Neuron (in vitro differentiated cells): ENCODE data around the gene RBM10.

Source experiments
- H2AFZ ChIP-seq: one replicate; pipeline ENCODE4 v1.6.1; 2013; ENCODE audit warnings: low read depth, mild to moderate bottlenecking, inconsistent platforms, low read length, moderate library complexity
- H3K27me3 ChIP-seq: one replicate; pipeline ENCODE4 v1.6.1; 2013; ENCODE audit warnings: low read length; ENCODE audit not compliant: insufficient read depth
- H3K36me3 ChIP-seq: one replicate; pipeline ENCODE4 v1.6.1; 2013; ENCODE audit warnings: low read length; ENCODE audit not compliant: insufficient read depth
- H3K4me1 ChIP-seq: one replicate; pipeline ENCODE4 v1.6.1; 2013; ENCODE audit warnings: low read length; ENCODE audit not compliant: insufficient read depth
- H3K4me3 ChIP-seq: 2 replicates; pipeline ENCODE4 v1.5.1; 2013; ENCODE audit warnings: mild to moderate bottlenecking, low read length, moderate library complexity
- H3K9me3 ChIP-seq: one replicate; pipeline ENCODE4 v1.6.1; 2013; ENCODE audit warnings: low read length

Gene RBM10

GRCh38 chrX:47215291-47215900 lies 70.4 kb downstream of the RBM10 start:
- Histone ChIP-seq H3K9me3 (peaks cover 6% of the 10 kb centered on the region), H2AFZ (no peak overlapping the region), H3K4me1 (peaks cover 25% of the 10 kb centered on the region), H3K4me3 (no peak overlapping the region), H3K36me3 (peaks cover 60% of the 10 kb centered on the region), H3K27me3 (no peaks in the 10 kb centered on the region)

- Histone ChIP-seq H3K4me1 (peaks cover 32% of the 10 kb centered on the region), H2AFZ (no peak overlapping the region), H3K27me3 (no peaks in the 10 kb centered on the region), H3K36me3 (peaks cover 51% of the 10 kb centered on the region), H3K4me3 (no peak overlapping the region), H3K9me3 (peaks cover 6% of the 10 kb centered on the region)
Measured at GRCh38 chrX:47216393-47216925, 71.4 kb downstream of the RBM10 start.

GRCh38 chrX:47217121-47217851 lies 72.3 kb downstream of the RBM10 start:
- H3K36me3 ChIP-seq = peaks cover 47% of the 10 kb centered on the region
- no peak overlapping the region for H2AFZ ChIP-seq
- peak overlapping the region; percentile 33 for H3K4me3 ChIP-seq
- peaks cover 5% of the 10 kb centered on the region for H3K9me3 ChIP-seq
- no peaks in the 10 kb centered on the region for H3K27me3 ChIP-seq
- H3K4me1 ChIP-seq = peaks cover 32% of the 10 kb centered on the region

- peak overlapping the region; percentile 56 for H3K4me3 ChIP-seq
- H3K36me3 ChIP-seq = peaks cover 41% of the 10 kb centered on the region
- peak overlapping the region; percentile 21 for H2AFZ ChIP-seq
- H3K9me3 ChIP-seq = no peaks in the 10 kb centered on the region
- H3K27me3 ChIP-seq = no peaks in the 10 kb centered on the region
- peaks cover 32% of the 10 kb centered on the region for H3K4me1 ChIP-seq
Measured at GRCh38 chrX:47217852-47218279, 72.8 kb downstream of the RBM10 start.

GRCh38 chrX:47218280-47218919 lies 73.4 kb downstream of the RBM10 start, which contains the start of gene CDK16:
TSS of gene CDK16 (plus strand) at chrX:47218681. CDS start at chrX:47223558, 4,877 bp downstream.
- H3K4me1 ChIP-seq = peaks cover 32% of the 10 kb centered on the region

GRCh38 chrX:47218920-47219815 lies 74.1 kb downstream of the RBM10 start:
- Histone ChIP-seq H3K4me1 (peaks cover 32% of the 10 kb centered on the region), H3K36me3 (peaks cover 43% of the 10 kb centered on the region), H3K9me3 (no peaks in the 10 kb centered on the region)

More at GRCh38 chrX:47218280-47218919, 73.4 kb downstream of the RBM10 start, which contains the start of gene CDK16:
- peaks cover 41% of the 10 kb centered on the region for H3K36me3 ChIP-seq
- peak within 1 kb of the TSS; percentile 56 for H3K4me3 ChIP-seq
- no peaks in the 10 kb centered on the region for H3K9me3 ChIP-seq
- no peaks in the 10 kb centered on the region for H3K27me3 ChIP-seq
- peak within 1 kb of the TSS; percentile 21 for H2AFZ ChIP-seq

GRCh38 chrX:47221756-47222155 lies 76.7 kb downstream of the RBM10 start:
- Histone ChIP-seq H3K4me1 (peaks cover 29% of the 10 kb centered on the region), H3K4me3 (no peak overlapping the region), H2AFZ (no peak overlapping the region), H3K36me3 (peaks cover 44% of the 10 kb centered on the region), H3K27me3 (no peaks in the 10 kb centered on the region), H3K9me3 (no peaks in the 10 kb centered on the region)

More at GRCh38 chrX:47218920-47219815, 74.1 kb downstream of the RBM10 start:
- Histone ChIP-seq H3K4me3 (peak overlapping the region; percentile 56), H3K27me3 (no peaks in the 10 kb centered on the region), H2AFZ (peak overlapping the region; percentile 21)

- no peaks in the 10 kb centered on the region for H3K27me3 ChIP-seq
- peaks cover 52% of the 10 kb centered on the region for H3K36me3 ChIP-seq
- H2AFZ ChIP-seq = no peak overlapping the region
- H3K4me3 ChIP-seq = no peak overlapping the region
- peaks cover 20% of the 10 kb centered on the region for H3K4me1 ChIP-seq
- H3K9me3 ChIP-seq = no peaks in the 10 kb centered on the region
Measured at GRCh38 chrX:47222751-47223350, 77.8 kb downstream of the RBM10 start.

- Histone ChIP-seq H3K4me1 (peaks cover 20% of the 10 kb centered on the region), H3K36me3 (peaks cover 58% of the 10 kb centered on the region), H3K27me3 (no peaks in the 10 kb centered on the region), H3K4me3 (no peak overlapping the region), H3K9me3 (no peaks in the 10 kb centered on the region), H2AFZ (no peak overlapping the region)
Measured at GRCh38 chrX:47223476-47224250, 78.6 kb downstream of the RBM10 start.

GRCh38 chrX:47224266-47224895 lies 79.4 kb downstream of the RBM10 start:
- peaks cover 17% of the 10 kb centered on the region for H3K4me1 ChIP-seq
- no peaks in the 10 kb centered on the region for H3K9me3 ChIP-seq
- H2AFZ ChIP-seq = no peak overlapping the region
- peaks cover 61% of the 10 kb centered on the region for H3K36me3 ChIP-seq
- no peaks in the 10 kb centered on the region for H3K27me3 ChIP-seq
- no peak overlapping the region for H3K4me3 ChIP-seq

GRCh38 chrX:47224896-47225290 lies 79.9 kb downstream of the RBM10 start:
- H3K27me3 ChIP-seq = no peaks in the 10 kb centered on the region
- no peak overlapping the region for H3K4me3 ChIP-seq
- peaks cover 12% of the 10 kb centered on the region for H3K4me1 ChIP-seq
- no peaks in the 10 kb centered on the region for H3K9me3 ChIP-seq
- peaks cover 61% of the 10 kb centered on the region for H3K36me3 ChIP-seq
- H2AFZ ChIP-seq = no peak overlapping the region
